ENCODE results near the gene COPS2. TPM values are rescaled to one million over a fixed set of nuclear protein-coding genes. Genes with fewer than 3 reads are reported as not detected.

The COPS2 gene
- total RNA-seq, 1 experiment from 2014 or later = 88.3 TPM

GRCh38 chr15:49135342-49135857 lies 20.0 kb downstream of the COPS2 start:
- Histone ChIP-seq H3K9ac (ENCODE audit: extremely low read depth, insufficient read length, low read length) (no peak overlapping the region), H3K4me2 (ENCODE audit: insufficient read depth, insufficient read length, low read length) (no peak overlapping the region)

More at GRCh38 chr15:49135342-49135857, 20.0 kb downstream of the COPS2 start:
- H2BK20ac ChIP-seq (ENCODE audit: low read depth, low read length, poor library complexity, severe bottlenecking) = no peak overlapping the region
- H3K27ac ChIP-seq (ENCODE audit: insufficient read length, low read depth, low read length) = no peak overlapping the region
- H4K5ac ChIP-seq (ENCODE audit: insufficient read length, low read depth, low read length) = no peak overlapping the region
- H3T11ph ChIP-seq (ENCODE audit: low read length) = no peak overlapping the region
- no peak overlapping the region for H3K4me3 Mint-ChIP-seq
- TF ChIP-seq, protein P1, sequence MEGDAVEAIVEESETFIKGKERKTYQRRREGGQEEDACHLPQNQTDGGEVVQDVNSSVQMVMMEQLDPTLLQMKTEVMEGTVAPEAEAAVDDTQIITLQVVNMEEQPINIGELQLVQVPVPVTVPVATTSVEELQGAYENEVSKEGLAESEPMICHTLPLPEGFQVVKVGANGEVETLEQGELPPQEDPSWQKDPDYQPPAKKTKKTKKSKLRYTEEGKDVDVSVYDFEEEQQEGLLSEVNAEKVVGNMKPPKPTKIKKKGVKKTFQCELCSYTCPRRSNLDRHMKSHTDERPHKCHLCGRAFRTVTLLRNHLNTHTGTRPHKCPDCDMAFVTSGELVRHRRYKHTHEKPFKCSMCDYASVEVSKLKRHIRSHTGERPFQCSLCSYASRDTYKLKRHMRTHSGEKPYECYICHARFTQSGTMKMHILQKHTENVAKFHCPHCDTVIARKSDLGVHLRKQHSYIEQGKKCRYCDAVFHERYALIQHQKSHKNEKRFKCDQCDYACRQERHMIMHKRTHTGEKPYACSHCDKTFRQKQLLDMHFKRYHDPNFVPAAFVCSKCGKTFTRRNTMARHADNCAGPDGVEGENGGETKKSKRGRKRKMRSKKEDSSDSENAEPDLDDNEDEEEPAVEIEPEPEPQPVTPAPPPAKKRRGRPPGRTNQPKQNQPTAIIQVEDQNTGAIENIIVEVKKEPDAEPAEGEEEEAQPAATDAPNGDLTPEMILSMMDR (conservative IDR thresholded peaks at IDR 0.05) = no peak
- no peaks in the 10 kb centered on the region for H3K79me2 ChIP-seq (ENCODE audit: insufficient read depth, low read length)
- no peak overlapping the region for H2BK15ac ChIP-seq (ENCODE audit: low read depth, low read length)
- no peak overlapping the region for H3K4ac ChIP-seq (ENCODE audit: low read depth, low read length)
- no peak overlapping the region for H3K56ac ChIP-seq (ENCODE audit: insufficient read length, low read depth, low read length)
- H2AFZ ChIP-seq (ENCODE audit: low read length) = no peak overlapping the region
- no peak overlapping the region for H3K23ac ChIP-seq (ENCODE audit: insufficient read length, low read depth, low read length)
- H3K79me1 ChIP-seq (ENCODE audit: insufficient read depth, low read depth, low read length, poor library complexity, severe bottlenecking) = no peaks in the 10 kb centered on the region
- no peak overlapping the region for H3K14ac ChIP-seq (ENCODE audit: insufficient read depth, low read length)
- H3K23me2 ChIP-seq (ENCODE audit: insufficient read length, low read depth, low read length, poor library complexity, severe bottlenecking) = no peaks in the 10 kb centered on the region
- no CpG with 5 or more reads among the region's 2 CpGs for WGBS (ENCODE audit: extremely low coverage, insufficient read length, low lambda C conversion rate)
- H2BK120ac ChIP-seq (ENCODE audit: low read depth, low read length, poor library complexity, severe bottlenecking) = no peak overlapping the region
- no peak overlapping the region for H4K91ac ChIP-seq (ENCODE audit: insufficient read length, low read depth, low read length)
- no peaks in the 10 kb centered on the region for H3K9me3 Mint-ChIP-seq
- H3K4me1 Mint-ChIP-seq = no peaks in the 10 kb centered on the region
- no peak overlapping the region for H2BK5ac ChIP-seq (ENCODE audit: insufficient read length, low read length)
- no peaks in the 10 kb centered on the region for H4K20me1 ChIP-seq (ENCODE audit: control insufficient read depth, insufficient read depth, insufficient read length)
- no peak for DNase-seq
- H3K27ac Mint-ChIP-seq = no peak overlapping the region
- H3K27me3 Mint-ChIP-seq (ENCODE audit: low read depth) = no peaks in the 10 kb centered on the region
- no peak overlapping the region for H2AK5ac ChIP-seq (ENCODE audit: insufficient read length, low read length)
- H2BK12ac ChIP-seq (ENCODE audit: insufficient read length, low read depth, low read length) = no peak overlapping the region
- no peak overlapping the region for H4K8ac ChIP-seq (replicated peaks; ENCODE audit: insufficient read length, low read depth, low read length)
- H3K9me3 ChIP-seq (ENCODE audit: control insufficient read depth, low read depth, low read length) = no peaks in the 10 kb centered on the region
- H3K4me1 ChIP-seq (ENCODE audit: insufficient read depth, low read length) = no peaks in the 10 kb centered on the region
- peaks cover 22 to 58% (median 53%) of the 10 kb centered on the region in 3 experiments; a peak in 6 of 7 replicates for H3K36me3 Mint-ChIP-seq (ENCODE audit: insufficient read depth in 1 of 3, low read depth in 3 of 3)
- no peaks in the 10 kb centered on the region for H3K27me3 ChIP-seq (ENCODE audit: insufficient read depth, low read length)
- no peak overlapping the region for H3K18ac ChIP-seq (ENCODE audit: insufficient read length, low read depth, low read length)

All from H9 (cell line).